Measurements from ENCODE around the gene PSD2.

Gene PSD2

DNA sequence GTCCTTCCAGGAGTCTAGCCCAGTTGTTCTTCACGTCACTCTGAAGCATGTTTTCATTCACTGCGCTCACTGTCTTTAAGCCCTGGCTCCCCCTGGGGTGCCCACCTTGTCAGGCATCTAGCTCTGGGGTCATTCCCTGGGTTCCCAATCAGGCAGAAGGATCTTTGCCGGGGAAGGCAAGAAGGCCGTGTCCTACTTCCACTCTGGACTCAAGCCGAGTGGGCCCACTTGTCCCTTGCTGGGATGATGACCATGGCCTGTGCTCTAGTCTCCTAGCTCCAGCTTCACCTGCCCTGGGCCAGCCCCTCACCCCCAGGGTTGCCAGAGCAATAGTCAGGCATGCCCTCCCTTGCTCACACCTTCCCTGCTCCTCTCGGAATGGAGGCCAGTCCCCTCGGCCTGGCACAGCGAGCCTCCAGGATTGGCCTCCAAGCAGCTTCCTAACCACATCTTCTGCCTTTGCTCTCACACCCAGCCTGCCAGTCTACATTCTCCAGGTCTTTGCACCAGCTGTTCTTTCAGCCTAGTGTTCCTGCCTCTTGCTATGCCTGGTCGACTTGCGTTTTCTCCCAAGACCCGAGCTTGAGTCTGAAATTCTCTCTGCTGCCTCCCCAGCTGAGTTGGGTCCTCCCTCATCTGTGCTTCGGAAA lies 32.2 kb upstream of the PSD2 start:
- H3K4me3 ChIP-seq (IDR thresholded peaks at IDR 0.05; ENCODE audit: insufficient read depth, low read depth, low read length): no peak overlapping the region
- no peak overlapping the region for H2AFZ ChIP-seq (ENCODE audit: low read depth)
- no peaks in the 10 kb centered on the region for H3K36me3 ChIP-seq (ENCODE audit: insufficient read depth)
- H3K79me2 ChIP-seq (ENCODE audit: insufficient read depth, low read depth): no peaks in the 10 kb centered on the region
- no peak overlapping the region for H3K27ac ChIP-seq
- TF ChIP-seq, protein P1, sequence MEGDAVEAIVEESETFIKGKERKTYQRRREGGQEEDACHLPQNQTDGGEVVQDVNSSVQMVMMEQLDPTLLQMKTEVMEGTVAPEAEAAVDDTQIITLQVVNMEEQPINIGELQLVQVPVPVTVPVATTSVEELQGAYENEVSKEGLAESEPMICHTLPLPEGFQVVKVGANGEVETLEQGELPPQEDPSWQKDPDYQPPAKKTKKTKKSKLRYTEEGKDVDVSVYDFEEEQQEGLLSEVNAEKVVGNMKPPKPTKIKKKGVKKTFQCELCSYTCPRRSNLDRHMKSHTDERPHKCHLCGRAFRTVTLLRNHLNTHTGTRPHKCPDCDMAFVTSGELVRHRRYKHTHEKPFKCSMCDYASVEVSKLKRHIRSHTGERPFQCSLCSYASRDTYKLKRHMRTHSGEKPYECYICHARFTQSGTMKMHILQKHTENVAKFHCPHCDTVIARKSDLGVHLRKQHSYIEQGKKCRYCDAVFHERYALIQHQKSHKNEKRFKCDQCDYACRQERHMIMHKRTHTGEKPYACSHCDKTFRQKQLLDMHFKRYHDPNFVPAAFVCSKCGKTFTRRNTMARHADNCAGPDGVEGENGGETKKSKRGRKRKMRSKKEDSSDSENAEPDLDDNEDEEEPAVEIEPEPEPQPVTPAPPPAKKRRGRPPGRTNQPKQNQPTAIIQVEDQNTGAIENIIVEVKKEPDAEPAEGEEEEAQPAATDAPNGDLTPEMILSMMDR (conservative IDR thresholded peaks at IDR 0.05; ENCODE audit: low read depth, low read length): no peak
- no peak overlapping the region for H3K9ac ChIP-seq
- peaks cover 5% of the 10 kb centered on the region for H3K4me1 ChIP-seq (ENCODE audit: low read depth, poor library complexity, severe bottlenecking)
- no peaks in the 10 kb centered on the region for H4K20me1 ChIP-seq (ENCODE audit: insufficient read depth)
- H3K4me2 ChIP-seq: no peak overlapping the region
- H3K27me3 ChIP-seq (ENCODE audit: insufficient read depth, low read depth): no peaks in the 10 kb centered on the region

GRCh38 chr5:139763930-139764791 lies 31.4 kb upstream of the PSD2 start:
- Histone ChIP-seq H3K9ac (no peak overlapping the region), H3K27me3 (ENCODE audit: insufficient read depth, low read depth) (no peaks in the 10 kb centered on the region), H3K36me3 (ENCODE audit: insufficient read depth) (no peaks in the 10 kb centered on the region), H3K79me2 (ENCODE audit: insufficient read depth, low read depth) (no peaks in the 10 kb centered on the region), H3K4me2 (no peak overlapping the region), H3K27ac (no peak overlapping the region), H3K4me3 (IDR thresholded peaks at IDR 0.05; ENCODE audit: insufficient read depth, low read depth, low read length) (no peak overlapping the region), H2AFZ (ENCODE audit: low read depth) (no peak overlapping the region), H4K20me1 (ENCODE audit: insufficient read depth) (no peaks in the 10 kb centered on the region), H3K4me1 (ENCODE audit: low read depth, poor library complexity, severe bottlenecking) (peaks cover 5% of the 10 kb centered on the region)
- TF ChIP-seq, protein P1 (conservative IDR thresholded peaks at IDR 0.05; ENCODE audit: low read depth, low read length): no peak

DNA sequence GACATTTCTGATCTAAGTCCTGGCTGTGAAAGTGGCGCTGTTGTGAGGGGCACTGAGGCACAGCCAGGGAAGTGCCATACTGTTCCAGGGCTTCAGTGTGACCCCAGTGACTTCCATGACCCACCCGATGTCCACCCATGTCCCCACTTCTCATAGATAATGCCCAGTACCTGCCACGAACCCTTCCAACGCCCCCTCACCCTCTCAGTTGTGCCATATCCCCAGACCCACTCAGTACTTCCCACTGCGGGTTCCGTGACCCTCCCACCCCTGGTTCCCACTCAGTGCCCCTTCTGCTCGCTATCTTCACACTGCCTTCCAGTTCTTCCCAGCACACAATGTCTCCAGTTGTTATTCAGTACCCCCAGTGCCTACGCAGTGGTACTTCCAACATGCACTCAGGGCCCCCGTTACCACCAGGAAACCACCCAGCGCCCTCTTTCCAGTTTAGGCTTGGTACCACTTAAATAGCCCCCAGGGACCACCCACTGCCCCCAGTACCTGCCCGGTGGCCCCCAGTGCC lies 30.7 kb upstream of the PSD2 start:
- H3K27me3 ChIP-seq (ENCODE audit: insufficient read depth, low read depth): no peaks in the 10 kb centered on the region
- H3K79me2 ChIP-seq (ENCODE audit: insufficient read depth, low read depth): no peaks in the 10 kb centered on the region
- no peaks in the 10 kb centered on the region for H4K20me1 ChIP-seq (ENCODE audit: insufficient read depth)
- H3K36me3 ChIP-seq (ENCODE audit: insufficient read depth): no peaks in the 10 kb centered on the region
- no peak overlapping the region for H2AFZ ChIP-seq (ENCODE audit: low read depth)
- TF ChIP-seq, protein P1 (conservative IDR thresholded peaks at IDR 0.05; ENCODE audit: low read depth, low read length): no peak
- H3K4me2 ChIP-seq: peak overlapping the region; percentile 52; the same call in 1 of the 2 replicates
- H3K4me3 ChIP-seq (IDR thresholded peaks at IDR 0.05; ENCODE audit: insufficient read depth, low read depth, low read length): no peak overlapping the region
- no peak overlapping the region for H3K27ac ChIP-seq
- peaks cover 5% of the 10 kb centered on the region for H3K4me1 ChIP-seq (ENCODE audit: low read depth, poor library complexity, severe bottlenecking)
- no peak overlapping the region for H3K9ac ChIP-seq

DNA sequence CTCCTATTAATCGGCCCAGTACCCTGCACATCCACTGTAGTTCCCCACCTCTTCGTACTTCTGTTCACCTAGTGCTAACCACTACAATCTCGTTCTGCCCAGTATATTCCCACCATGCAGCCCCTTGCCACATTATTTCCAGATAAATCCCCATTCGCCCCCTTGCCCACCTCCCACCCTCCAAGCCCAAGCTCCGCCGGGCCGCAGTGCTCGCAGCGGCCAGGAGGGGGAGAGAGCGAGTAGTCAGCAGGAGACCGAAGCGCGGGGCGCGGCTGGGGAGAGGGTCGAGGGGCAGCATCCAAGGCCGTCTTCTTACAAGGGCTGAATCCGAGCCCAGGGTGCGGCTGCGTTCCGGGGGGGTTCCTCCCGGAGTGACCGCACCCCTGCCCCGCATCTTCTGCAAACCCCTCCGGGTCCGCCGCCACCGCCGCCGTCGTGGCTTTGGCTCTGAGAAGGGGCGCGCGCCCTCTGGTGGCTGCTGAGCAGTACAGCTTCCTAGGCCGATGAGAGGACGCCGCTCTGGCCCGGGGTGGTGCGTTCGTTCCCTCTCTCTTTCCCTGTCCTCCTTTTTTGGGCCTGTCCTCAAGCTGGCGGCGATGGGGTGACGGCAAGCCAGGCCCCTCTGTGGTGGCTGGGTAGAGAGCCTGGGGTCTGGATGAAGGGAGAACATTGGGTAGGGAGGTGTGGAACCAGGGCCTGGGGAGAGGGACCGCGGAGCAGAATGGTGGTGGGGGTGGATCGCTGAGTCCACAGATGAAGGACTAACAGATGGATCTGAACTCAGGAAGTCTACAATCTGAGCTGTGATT lies 30.0 kb upstream of the PSD2 start:
- no peaks in the 10 kb centered on the region for H3K36me3 ChIP-seq (ENCODE audit: insufficient read depth)
- H3K4me2 ChIP-seq: peak overlapping the region; percentile 52
- H2AFZ ChIP-seq (ENCODE audit: low read depth): peak overlapping the region; percentile 90
- H3K4me3 ChIP-seq (IDR thresholded peaks at IDR 0.05; ENCODE audit: insufficient read depth, low read depth, low read length): no peak overlapping the region
- H3K79me2 ChIP-seq (ENCODE audit: insufficient read depth, low read depth): no peaks in the 10 kb centered on the region
- no peaks in the 10 kb centered on the region for H3K4me1 ChIP-seq (ENCODE audit: low read depth, poor library complexity, severe bottlenecking)
- TF ChIP-seq, protein P1 (conservative IDR thresholded peaks at IDR 0.05; ENCODE audit: low read depth, low read length): peak; percentile 80
- H3K27me3 ChIP-seq (ENCODE audit: insufficient read depth, low read depth): no peaks in the 10 kb centered on the region
- no peaks in the 10 kb centered on the region for H4K20me1 ChIP-seq (ENCODE audit: insufficient read depth)
- no peak overlapping the region for H3K27ac ChIP-seq
- H3K9ac ChIP-seq: peak overlapping the region; percentile 40; the same call in 1 of the 2 replicates

Data from KMS-11 (cell line).